Natural killer cell (primary cell): Measurements from ENCODE around the gene ZBTB21. TPM values are rescaled to one million over a fixed set of nuclear protein-coding genes. Genes with fewer than 3 reads are reported as not detected.

Experiments used
- ATAC-seq, 3 donors: fragments of 150-1000 bp in 2 of 3; fragments of 200-7000 bp in 1 of 3; cut with Tn5 transposase; 1 replicate in 1 of 3; 2 replicates in 2 of 3; pipeline ENCODE4 v1.10.0; 2021; ENCODE audit warnings: mild to moderate bottlenecking in 2 of 3, moderate library complexity in 2 of 3
- DNase-seq, 2 donors: peaks; one replicate each; pipeline versions ENCODE4 v3.0.0 to v3.0.0-alpha.2; 2013 to 2021; ENCODE audit warnings: mixed read lengths in 1 of 2
- H3K27ac ChIP-seq: one replicate; pipeline ENCODE4 v1.5.1; 2013; ENCODE audit warnings: mild to moderate bottlenecking, low read length
- H3K27me3 ChIP-seq: one replicate; pipeline ENCODE4 v1.6.1; 2013; ENCODE audit warnings: low read length; ENCODE audit not compliant: control insufficient read depth, insufficient read depth
- H3K36me3 ChIP-seq: one replicate; pipeline ENCODE4 v1.6.1; 2013; ENCODE audit warnings: low read length; ENCODE audit not compliant: control insufficient read depth, insufficient read depth
- H3K4me1 ChIP-seq: one replicate; pipeline ENCODE4 v1.6.1; 2013; ENCODE audit warnings: low read length; ENCODE audit not compliant: control insufficient read depth, insufficient read depth
- H3K4me3 ChIP-seq: one replicate; pipeline ENCODE4 v1.5.1; 2013; ENCODE audit warnings: low read length
- H3K9me3 ChIP-seq: one replicate; pipeline ENCODE4 v1.6.1; 2013; ENCODE audit warnings: low read length; ENCODE audit not compliant: control insufficient read depth, insufficient read depth
- H3K27ac Mint-ChIP-seq, 2 donors: one replicate each; pipeline ENCODE4 v1.8.0; 2022; ENCODE audit warnings: mild to moderate bottlenecking in 2 of 2, mixed read lengths in 2 of 2, moderate library complexity in 1 of 2
- H3K27me3 Mint-ChIP-seq, 2 donors: one replicate each; pipeline ENCODE4 v1.8.0; 2022; ENCODE audit warnings: low read depth in 2 of 2, mixed read lengths in 2 of 2
- H3K36me3 Mint-ChIP-seq: one replicate; pipeline ENCODE4 v1.8.0; 2022; ENCODE audit warnings: mixed read lengths
- H3K4me1 Mint-ChIP-seq, 2 donors: one replicate each; pipeline ENCODE4 v1.8.0; 2022; ENCODE audit warnings: mixed read lengths in 2 of 2
- H3K4me3 Mint-ChIP-seq: one replicate; pipeline ENCODE4 v1.8.0; 2022; ENCODE audit warnings: mild to moderate bottlenecking, moderate library complexity, mixed read lengths
- H3K9me3 Mint-ChIP-seq, 2 donors: one replicate each; pipeline ENCODE4 v1.8.0; 2022; ENCODE audit warnings: mixed read lengths in 2 of 2
- WGBS: methylation state at CpG from one replicate; pipeline ENCODE4 v1.1.7; 2013; ENCODE audit warnings: missing lambda C conversion rate; ENCODE audit not compliant: insufficient coverage; 5-methylcytosine and 5-hydroxymethylcytosine counted together
- intact Hi-C: fragments of 100-400 bp; cut with micrococcal nuclease; formaldehyde crosslinking; loops from one replicate; pipeline ENCODE4 v1.14.2; 2022
- total RNA-seq, 4 donors: library from RNA; stranded (reverse); fragments of 120-200 nt in 1 of 4; gene quantifications; one replicate each; pipeline versions ENCODE4 v1.2.3 to v1.2.4, GENCODE V29; 2013 to 2022
- TF ChIP-seq, protein P1 (sequence below): fragments of 200-600 bp; IDR thresholded peaks from one replicate; pipeline ENCODE4 v1.8.0; 2022; ENCODE audit warnings: antibody characterized with exemption

Gene ZBTB21
- total RNA-seq, 3 donors from 2014 or later (not counting 1 experiment from before 2014, with no cell fraction given) = 78.2 to 113 (median 100) TPM

DNA sequence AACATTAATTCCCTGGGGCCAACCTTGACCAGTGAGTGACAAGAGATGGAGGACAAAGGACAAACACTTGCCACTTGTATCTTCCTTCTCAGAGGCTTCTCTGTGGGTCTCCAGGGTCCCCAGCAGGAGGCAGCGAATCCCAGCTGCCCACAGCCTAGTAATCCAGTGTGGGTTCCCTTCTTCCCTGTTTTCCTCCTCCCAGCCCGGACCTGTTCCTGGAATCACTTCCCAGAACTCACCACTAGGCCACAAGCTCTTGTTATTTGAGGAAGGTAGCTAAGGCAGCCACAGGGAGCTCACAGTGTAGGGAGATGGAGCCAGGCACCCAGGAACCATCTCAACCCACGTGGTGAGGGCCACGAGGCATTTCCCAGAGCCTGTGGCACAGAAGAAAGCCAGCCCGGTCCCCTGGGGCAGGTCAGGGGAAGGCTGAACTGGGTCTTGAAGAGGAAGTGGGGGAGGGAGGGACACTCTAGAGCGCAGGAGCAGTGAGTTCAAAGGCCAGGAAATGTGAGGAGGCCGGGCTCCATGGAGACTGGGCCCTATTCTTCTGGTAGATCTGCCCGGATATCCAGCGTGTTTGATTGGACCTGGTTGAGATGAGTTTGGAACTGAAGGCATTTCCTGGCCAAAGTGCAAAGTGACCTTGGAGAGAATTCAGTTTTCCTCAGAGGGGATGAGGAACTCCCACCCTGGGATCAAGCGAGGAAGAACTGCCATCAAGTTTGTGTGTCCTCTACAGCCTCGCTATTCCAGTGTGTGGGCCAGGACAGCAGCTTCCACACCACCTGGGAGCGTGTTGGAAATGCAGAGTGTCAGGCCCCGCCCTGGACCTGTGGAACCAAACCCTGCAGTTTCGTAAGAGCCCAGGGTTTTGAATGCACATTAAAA lies 36.1 kb downstream of the ZBTB21 start:
- Mint-ChIP-seq H3K9me3 (no peaks in the 10 kb centered on the region), H3K4me3 (no peak overlapping the region), H3K36me3 (peaks cover 3% of the 10 kb centered on the region), H3K27me3 (peaks cover 3 to 5% of the 10 kb centered on the region in 2 donors), H3K4me1 (no peaks in the 10 kb centered on the region), H3K27ac (no peak overlapping the region)
- 52% methylated on average over 13 of the region's 14 CpGs for WGBS
- intact Hi-C loops = no loop called here
- Histone ChIP-seq H3K4me1 (peaks cover 8% of the 10 kb centered on the region), H3K27me3 (no peaks in the 10 kb centered on the region), H3K4me3 (no peak overlapping the region), H3K9me3 (no peaks in the 10 kb centered on the region), H3K36me3 (no peaks in the 10 kb centered on the region), H3K27ac (no peak overlapping the region)
- peak in 1 of 2 donors; percentile 39 for DNase-seq
- TF ChIP-seq, protein P1, sequence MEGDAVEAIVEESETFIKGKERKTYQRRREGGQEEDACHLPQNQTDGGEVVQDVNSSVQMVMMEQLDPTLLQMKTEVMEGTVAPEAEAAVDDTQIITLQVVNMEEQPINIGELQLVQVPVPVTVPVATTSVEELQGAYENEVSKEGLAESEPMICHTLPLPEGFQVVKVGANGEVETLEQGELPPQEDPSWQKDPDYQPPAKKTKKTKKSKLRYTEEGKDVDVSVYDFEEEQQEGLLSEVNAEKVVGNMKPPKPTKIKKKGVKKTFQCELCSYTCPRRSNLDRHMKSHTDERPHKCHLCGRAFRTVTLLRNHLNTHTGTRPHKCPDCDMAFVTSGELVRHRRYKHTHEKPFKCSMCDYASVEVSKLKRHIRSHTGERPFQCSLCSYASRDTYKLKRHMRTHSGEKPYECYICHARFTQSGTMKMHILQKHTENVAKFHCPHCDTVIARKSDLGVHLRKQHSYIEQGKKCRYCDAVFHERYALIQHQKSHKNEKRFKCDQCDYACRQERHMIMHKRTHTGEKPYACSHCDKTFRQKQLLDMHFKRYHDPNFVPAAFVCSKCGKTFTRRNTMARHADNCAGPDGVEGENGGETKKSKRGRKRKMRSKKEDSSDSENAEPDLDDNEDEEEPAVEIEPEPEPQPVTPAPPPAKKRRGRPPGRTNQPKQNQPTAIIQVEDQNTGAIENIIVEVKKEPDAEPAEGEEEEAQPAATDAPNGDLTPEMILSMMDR = no peak
- ATAC-seq = no peak

DNA sequence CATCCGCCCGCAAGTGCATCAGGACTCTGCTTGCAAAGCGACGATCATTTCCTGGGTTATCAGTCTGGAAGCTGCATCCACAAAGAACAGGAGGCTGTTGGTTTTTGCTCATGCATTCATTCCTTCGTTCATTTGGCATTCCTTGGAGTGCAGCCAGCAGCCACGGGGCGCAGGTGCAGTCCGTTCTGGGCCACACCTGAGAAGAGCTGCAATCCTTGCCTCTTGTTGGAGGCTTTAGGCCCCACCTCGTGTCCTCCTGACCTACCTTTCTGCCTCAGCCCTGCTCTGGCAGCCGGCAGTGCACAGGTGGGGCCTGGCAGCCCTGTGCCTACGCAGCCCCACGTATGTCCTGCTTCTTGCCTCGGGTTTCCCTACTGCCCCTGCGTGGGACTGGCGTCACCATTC lies 36.7 kb downstream of the ZBTB21 start:
- no peaks in the 10 kb centered on the region for H3K9me3 ChIP-seq
- ATAC-seq (no peak), DNase-seq (no peak)
- H3K4me1 Mint-ChIP-seq = no peaks in the 10 kb centered on the region
- no peaks in the 10 kb centered on the region for H3K9me3 Mint-ChIP-seq
- no peaks in the 10 kb centered on the region for H3K36me3 Mint-ChIP-seq
- TF ChIP-seq, protein P1 = no peak
- WGBS = 90% methylated on average over 15 of the region's 15 CpGs
- no peak overlapping the region for H3K4me3 Mint-ChIP-seq
- H3K27me3 ChIP-seq = no peaks in the 10 kb centered on the region
- peaks cover 8% of the 10 kb centered on the region for H3K4me1 ChIP-seq
- peaks cover 0 to 3% of the 10 kb centered on the region in 2 donors for H3K27me3 Mint-ChIP-seq
- intact Hi-C loops = no loop called here
- no peak overlapping the region for H3K27ac ChIP-seq
- no peak overlapping the region for H3K27ac Mint-ChIP-seq
- no peak overlapping the region for H3K4me3 ChIP-seq
- H3K36me3 ChIP-seq = no peaks in the 10 kb centered on the region

DNA sequence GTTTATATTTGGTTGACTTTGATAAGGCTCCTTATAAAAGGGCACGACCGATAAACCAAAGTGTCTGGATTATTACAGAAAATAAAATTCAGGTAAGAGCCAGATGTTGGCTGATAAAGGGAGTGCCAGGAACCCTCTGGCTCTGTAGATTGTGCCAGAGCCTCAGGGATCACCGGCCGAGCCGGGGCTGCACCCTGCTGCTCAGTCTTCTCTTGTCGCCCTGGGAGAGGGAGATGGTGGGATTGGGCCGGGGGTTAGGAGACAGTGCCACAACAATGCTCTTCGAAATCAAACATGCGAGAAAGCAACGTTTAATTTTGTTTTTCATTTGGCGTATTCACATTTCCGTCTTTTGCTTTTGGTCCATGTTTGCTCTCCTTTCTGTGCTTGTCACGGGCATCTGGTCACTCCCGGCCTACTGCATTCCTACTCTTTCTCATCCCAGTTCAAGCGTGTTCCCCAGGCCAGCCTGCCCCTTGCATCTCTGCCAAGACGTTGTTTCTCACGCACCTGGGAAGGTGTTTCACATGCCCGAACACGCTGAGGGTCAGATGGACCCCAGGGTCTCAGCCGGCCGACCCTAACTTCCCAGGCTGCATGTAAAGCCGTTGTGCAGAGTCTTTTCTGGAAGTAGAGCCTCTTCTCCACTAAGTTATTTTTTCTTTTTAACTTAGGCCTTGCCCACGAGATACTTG lies 37.5 kb downstream of the ZBTB21 start:
- H3K36me3 ChIP-seq = no peaks in the 10 kb centered on the region
- DNase-seq (no peak), ATAC-seq (no peak)
- no peaks in the 10 kb centered on the region for H3K9me3 Mint-ChIP-seq
- H3K27me3 Mint-ChIP-seq = peaks cover 0 to 3% of the 10 kb centered on the region in 2 donors
- H3K4me3 ChIP-seq = no peak overlapping the region
- WGBS = 92% methylated on average over 23 of the region's 23 CpGs
- TF ChIP-seq, protein P1 = no peak
- no peaks in the 10 kb centered on the region for H3K36me3 Mint-ChIP-seq
- H3K4me3 Mint-ChIP-seq = no peak overlapping the region
- H3K27me3 ChIP-seq = no peaks in the 10 kb centered on the region
- no peaks in the 10 kb centered on the region for H3K9me3 ChIP-seq
- peaks cover 8% of the 10 kb centered on the region for H3K4me1 ChIP-seq
- no peak overlapping the region for H3K27ac ChIP-seq
- no peak overlapping the region for H3K27ac Mint-ChIP-seq
- H3K4me1 Mint-ChIP-seq = no peaks in the 10 kb centered on the region
- intact Hi-C loops = no loop called here
